ENCODE measurements around the gene WDR53. TPM values are rescaled to one million over a fixed set of nuclear protein-coding genes. Genes with fewer than 3 reads are reported as not detected.

WDR53 gene
- polyA plus RNA-seq, 2 of the 4 experiments (the other 2 are of a cell fraction), result 10.8 to 12.0 TPM

DNA sequence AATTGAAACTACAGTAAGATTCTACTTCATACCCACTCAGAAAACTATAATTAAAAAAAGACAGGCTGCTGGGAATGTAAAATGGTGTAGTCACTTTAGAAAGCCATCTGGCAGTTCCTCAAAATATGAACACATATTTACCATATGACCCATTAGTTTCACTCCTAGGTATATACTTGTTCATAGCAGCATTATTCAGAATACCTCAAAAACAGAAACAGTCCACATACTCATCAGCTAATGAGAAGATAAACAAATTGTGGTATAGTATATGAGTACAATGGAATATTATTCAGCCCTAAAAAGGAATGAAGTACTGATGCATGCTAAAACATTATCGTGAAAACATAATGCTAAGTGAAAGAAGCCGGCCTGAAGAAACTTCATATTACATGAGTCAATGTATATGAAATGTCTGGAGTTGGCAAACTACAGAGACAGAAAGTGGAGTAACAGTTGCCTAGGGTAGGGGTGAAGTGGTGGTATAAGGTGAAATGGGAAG is 23.8 kb downstream of the WDR53 start:
- Histone ChIP-seq H3K4me2 (no peak overlapping the region), H3K9me3 (peaks cover 5% of the 10 kb centered on the region; the same call in 2 of the 3 replicates), H3K4me3 (no peak overlapping the region), H3K4me1 (no peaks in the 10 kb centered on the region), H3K27ac (no peak overlapping the region)
- no peak for ATAC-seq
- POLR2A ChIA-PET, result no interaction called here
- CTCF ChIA-PET, result no interaction called here
- 95% methylated on average over 2 of the region's 2 CpGs for WGBS (ENCODE audit: missing lambda C conversion rate)
- no peak for FAIRE-seq
- TF ChIP-seq ZFP36 (IDR thresholded peaks at IDR 0.05; ENCODE audit: borderline replicate concordance, partially characterized antibody), result no peak
- TF ChIP-seq JUN (IDR thresholded peaks at IDR 0.05), result no peak
- no peak for TF ChIP-seq RFX5 (IDR thresholded peaks at IDR 0.05)
- TF ChIP-seq HOXB5 (CRISPR knock-in tag; IDR thresholded peaks at IDR 0.05), result no peak
- TF ChIP-seq, protein P1, sequence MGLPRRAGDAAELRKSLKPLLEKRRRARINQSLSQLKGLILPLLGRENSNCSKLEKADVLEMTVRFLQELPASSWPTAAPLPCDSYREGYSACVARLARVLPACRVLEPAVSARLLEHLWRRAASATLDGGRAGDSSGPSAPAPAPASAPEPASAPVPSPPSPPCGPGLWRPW (IDR thresholded peaks at IDR 0.05), result no peak
- no peak for TF ChIP-seq HOXB13 (CRISPR knock-in tag; IDR thresholded peaks at IDR 0.05; ENCODE audit: low read depth)
- no peak for TF ChIP-seq RNF2 (IDR thresholded peaks at IDR 0.05; ENCODE audit: borderline replicate concordance, low read depth)
- TF ChIP-seq KDM5A (IDR thresholded peaks at IDR 0.05), result no peak
- TF ChIP-seq SREBF2 (IDR thresholded peaks at IDR 0.05), result no peak
- no peak for DNase-seq (ENCODE audit: low read depth in 1 of 2, low spot score in 1 of 2)

GRCh38 chr3:196541684-196542445 is 26.5 kb downstream of the WDR53 start:
- no peak for FAIRE-seq
- ChIA-PET CTCF (interaction anchor here (1.3 kb wide), 1 partner anchor 13 kb away, joined by 7 read pairs; no protein-coding TSS in a partner anchor), POLR2A (no interaction called here)
- WGBS (ENCODE audit: missing lambda C conversion rate), result 78% methylated on average over 6 of the region's 6 CpGs
- no peak for ATAC-seq
- no peak overlapping the region for H3K4me2 ChIP-seq
- no peaks in the 10 kb centered on the region for H3K4me1 ChIP-seq
- H3K9me3 ChIP-seq, result no peaks in the 10 kb centered on the region
- no peak overlapping the region for H3K27ac ChIP-seq
- no peak overlapping the region for H3K4me3 ChIP-seq
- TF ChIP-seq FOXS1 (CRISPR knock-in tag; IDR thresholded peaks at IDR 0.05), result no peak
- no peak for TF ChIP-seq EP300 (IDR thresholded peaks at IDR 0.05)
- no peak for TF ChIP-seq GATA3 (IDR thresholded peaks at IDR 0.05; ENCODE audit: borderline replicate concordance)
- TF ChIP-seq E2F6 (IDR thresholded peaks at IDR 0.05; ENCODE audit: borderline replicate concordance, low read depth), result no peak
- TF ChIP-seq RNF2 (IDR thresholded peaks at IDR 0.05; ENCODE audit: borderline replicate concordance, low read depth), result no peak
- TF ChIP-seq, protein P1 (IDR thresholded peaks at IDR 0.05), result no peak
- no peak for TF ChIP-seq CBX8 (IDR thresholded peaks at IDR 0.05)
- no peak for TF ChIP-seq HOXA7 (CRISPR knock-in tag; IDR thresholded peaks at IDR 0.05)
- no peak for TF ChIP-seq CBX2 (IDR thresholded peaks at IDR 0.05; ENCODE audit: borderline replicate concordance, low read depth)
- TF ChIP-seq RCOR1 (IDR thresholded peaks at IDR 0.05; ENCODE audit: low read depth, low read length), result no peak
- TF ChIP-seq TP53 (CRISPR knock-in tag; IDR thresholded peaks at IDR 0.05), result no peak
- TF ChIP-seq HDAC2 (IDR thresholded peaks at IDR 0.05), result no peak
- TF ChIP-seq NFE2L2 (conservative IDR thresholded peaks at IDR 0.05; ENCODE audit: low read length), result no peak
- no peak for TF ChIP-seq NPAS2 (CRISPR knock-in tag; IDR thresholded peaks at IDR 0.05; ENCODE audit: borderline replicate concordance)
- TF ChIP-seq PHF8 (IDR thresholded peaks at IDR 0.05; ENCODE audit: borderline replicate concordance, low read depth), result no peak
- no peak for TF ChIP-seq HEYL (CRISPR knock-in tag; IDR thresholded peaks at IDR 0.05)
- no peak for TF ChIP-seq NR3C1 (IDR thresholded peaks at IDR 0.05)
- no peak for TF ChIP-seq SREBF2 (IDR thresholded peaks at IDR 0.05)
- DNase-seq (ENCODE audit: low read depth in 1 of 2, low spot score in 1 of 2), result no peak
